H9 (cell line): ENCODE measurements around the gene ARPC4. TPM values are rescaled to one million over a fixed set of nuclear protein-coding genes. Genes with fewer than 3 reads are reported as not detected.

Experiments
- DNase-seq: peaks from one replicate; pipeline ENCODE4 v3.0.0-alpha.2; 2017
- H2AFZ ChIP-seq: one replicate; pipeline ENCODE4 v1.6.1; 2013; ENCODE audit warnings: mild to moderate bottlenecking, low read length, control low read depth, moderate library complexity
- H2AK5ac ChIP-seq: 2 replicates; pipeline ENCODE4 v1.6.1; 2013; ENCODE audit warnings: low read length, control low read depth, mixed read lengths; ENCODE audit not compliant: insufficient read length
- H2BK120ac ChIP-seq: one replicate; pipeline ENCODE4 v1.6.1; 2013; ENCODE audit warnings: low read depth, mild to moderate bottlenecking, low read length, control low read depth, inconsistent platforms; ENCODE audit not compliant: poor library complexity, severe bottlenecking
- H2BK12ac ChIP-seq: 2 replicates; pipeline ENCODE4 v1.6.1; 2013; ENCODE audit warnings: low read length, control low read depth, mixed read lengths, low read depth; ENCODE audit not compliant: insufficient read length
- H2BK15ac ChIP-seq: 2 replicates; pipeline ENCODE4 v1.6.1; 2013; ENCODE audit warnings: low read depth, low read length, control low read depth
- H2BK20ac ChIP-seq: one replicate; pipeline ENCODE4 v1.6.1; 2013; ENCODE audit warnings: low read depth, mild to moderate bottlenecking, low read length, control low read depth, inconsistent platforms; ENCODE audit not compliant: poor library complexity, severe bottlenecking
- H2BK5ac ChIP-seq: 2 replicates; pipeline ENCODE4 v1.6.1; 2013; ENCODE audit warnings: low read length, control low read depth, mixed read lengths; ENCODE audit not compliant: insufficient read length
- H3K14ac ChIP-seq: 2 replicates; pipeline ENCODE4 v1.6.1; 2013; ENCODE audit warnings: low read length, control low read depth; ENCODE audit not compliant: insufficient read depth
- H3K18ac ChIP-seq: 2 replicates; pipeline ENCODE4 v1.6.1; 2013; ENCODE audit warnings: low read depth, mild to moderate bottlenecking, mixed read lengths, low read length, control low read depth; ENCODE audit not compliant: insufficient read length
- H3K23ac ChIP-seq: 2 replicates; pipeline ENCODE4 v1.6.1; 2013; ENCODE audit warnings: low read length, control low read depth, mixed read lengths, low read depth; ENCODE audit not compliant: insufficient read length
- H3K23me2 ChIP-seq: 2 replicates; pipeline ENCODE4 v1.6.1; 2013; ENCODE audit warnings: low read depth, mild to moderate bottlenecking, mixed read lengths, low read length, control low read depth; ENCODE audit not compliant: insufficient read length, poor library complexity, severe bottlenecking
- H3K27ac ChIP-seq: 2 replicates; pipeline ENCODE4 v1.5.1; 2013; ENCODE audit warnings: low read length, control low read depth, mixed read lengths, low read depth; ENCODE audit not compliant: insufficient read length
- H3K27me3 ChIP-seq: 2 replicates; pipeline ENCODE4 v1.6.1; 2013; ENCODE audit warnings: low read length, control low read depth, inconsistent platforms; ENCODE audit not compliant: insufficient read depth
- H3K4ac ChIP-seq: 2 replicates; pipeline ENCODE4 v1.6.1; 2013; ENCODE audit warnings: low read depth, mild to moderate bottlenecking, control low read depth, inconsistent platforms, low read length, moderate library complexity
- H3K4me1 ChIP-seq: 2 replicates; pipeline ENCODE4 v1.6.1; 2013; ENCODE audit warnings: low read length, control low read depth, inconsistent platforms; ENCODE audit not compliant: insufficient read depth
- H3K4me2 ChIP-seq: 2 replicates; pipeline ENCODE4 v1.6.1; 2013; ENCODE audit warnings: low read length, control low read depth, mixed read lengths; ENCODE audit not compliant: insufficient read length, insufficient read depth
- H3K56ac ChIP-seq: 2 replicates; pipeline ENCODE4 v1.6.1; 2013; ENCODE audit warnings: low read depth, mild to moderate bottlenecking, mixed read lengths, low read length, control low read depth; ENCODE audit not compliant: insufficient read length
- H3K79me1 ChIP-seq: 2 replicates; pipeline ENCODE4 v1.6.1; 2013; ENCODE audit warnings: low read depth, mild to moderate bottlenecking, moderate library complexity, low read length, control low read depth, inconsistent platforms; ENCODE audit not compliant: insufficient read depth, poor library complexity, severe bottlenecking
- H3K79me2 ChIP-seq: 2 replicates; pipeline ENCODE4 v1.6.1; 2013; ENCODE audit warnings: low read length, control low read depth, inconsistent platforms; ENCODE audit not compliant: insufficient read depth
- H3K9ac ChIP-seq: 2 replicates; pipeline ENCODE4 v1.6.1; 2013; ENCODE audit warnings: low read length, control low read depth, mixed read lengths; ENCODE audit not compliant: insufficient read length; ENCODE audit errors: extremely low read depth
- H3K9me3 ChIP-seq: one replicate; pipeline ENCODE4 v1.6.1; 2013; ENCODE audit warnings: low read depth, low read length, inconsistent platforms; ENCODE audit not compliant: control insufficient read depth
- H3T11ph ChIP-seq: one replicate; pipeline ENCODE4 v1.6.1; 2013; ENCODE audit warnings: mild to moderate bottlenecking, low read length, control low read depth, inconsistent platforms
- H4K20me1 ChIP-seq: one replicate; pipeline ENCODE4 v1.6.1; 2013; ENCODE audit not compliant: control insufficient read depth, insufficient read length, insufficient read depth
- H4K5ac ChIP-seq: 2 replicates; pipeline ENCODE4 v1.6.1; 2013; ENCODE audit warnings: low read depth, mild to moderate bottlenecking, mixed read lengths, low read length, control low read depth; ENCODE audit not compliant: insufficient read length
- H4K8ac ChIP-seq: replicated peaks from 2 replicates; pipeline ENCODE4 v1.6.1; 2013; ENCODE audit warnings: low read length, control low read depth, mixed read lengths, low read depth; ENCODE audit not compliant: insufficient read length
- H4K91ac ChIP-seq: 2 replicates; pipeline ENCODE4 v1.6.1; 2013; ENCODE audit warnings: low read depth, mild to moderate bottlenecking, moderate library complexity, mixed read lengths, low read length, control low read depth; ENCODE audit not compliant: insufficient read length
- H3K27ac Mint-ChIP-seq, 3 experiments: 2 replicates in 2 of 3; 3 replicates in 1 of 3; pipeline ENCODE4 v1.8.0; 2020 to 2021; ENCODE audit warnings: mixed read lengths in 3 of 3, mild to moderate bottlenecking in 1 of 3, moderate library complexity in 1 of 3
- H3K27me3 Mint-ChIP-seq: 2 replicates; pipeline ENCODE4 v1.8.0; 2021; ENCODE audit warnings: low read depth, mild to moderate bottlenecking, moderate library complexity, mixed read lengths
- H3K36me3 Mint-ChIP-seq, 3 experiments: 2 replicates in 2 of 3; 3 replicates in 1 of 3; pipeline ENCODE4 v1.8.0; 2020 to 2021; ENCODE audit warnings: low read depth in 3 of 3, mixed read lengths in 3 of 3; ENCODE audit not compliant: insufficient read depth in 1 of 3
- H3K4me1 Mint-ChIP-seq, 2 experiments: 2 replicates each; pipeline ENCODE4 v1.8.0; 2020; ENCODE audit warnings: mixed read lengths in 2 of 2
- H3K4me3 Mint-ChIP-seq, 2 experiments: 2 replicates in 1 of 2; 3 replicates in 1 of 2; pipeline ENCODE4 v1.8.0; 2020 to 2021; ENCODE audit warnings: mild to moderate bottlenecking in 2 of 2, mixed read lengths in 2 of 2, moderate library complexity in 1 of 2
- H3K9me3 Mint-ChIP-seq, 2 experiments: 2 replicates in 1 of 2; 3 replicates in 1 of 2; pipeline ENCODE4 v1.8.0; 2020; ENCODE audit warnings: mild to moderate bottlenecking in 2 of 2, mixed read lengths in 2 of 2, moderate library complexity in 1 of 2
- WGBS: extraction: QIAGEN DNeasy Blood & Tissue Kit; methylation state at CpG from one replicate; pipeline ENCODE4 v1.1.7; 2013; ENCODE audit warnings: missing lambda C conversion rate, low lambda C conversion rate, mixed read lengths; ENCODE audit not compliant: insufficient read length; ENCODE audit errors: extremely low coverage; 5-methylcytosine and 5-hydroxymethylcytosine counted together
- total RNA-seq: library from RNA; stranded (reverse); gene quantifications from 2 replicates; pipeline ENCODE4 v1.2.1, GENCODE V29; 2021
- TF ChIP-seq, protein P1 (sequence below): fragments of 200-600 bp; sonication (generic); conservative IDR thresholded peaks from 3 replicates; pipeline ENCODE4 v1.8.0; 2021; ENCODE audit warnings: antibody characterized with exemption, mild to moderate bottlenecking

Gene ARPC4
- total RNA-seq, 1 experiment from 2014 or later, result 161 TPM

DNA sequence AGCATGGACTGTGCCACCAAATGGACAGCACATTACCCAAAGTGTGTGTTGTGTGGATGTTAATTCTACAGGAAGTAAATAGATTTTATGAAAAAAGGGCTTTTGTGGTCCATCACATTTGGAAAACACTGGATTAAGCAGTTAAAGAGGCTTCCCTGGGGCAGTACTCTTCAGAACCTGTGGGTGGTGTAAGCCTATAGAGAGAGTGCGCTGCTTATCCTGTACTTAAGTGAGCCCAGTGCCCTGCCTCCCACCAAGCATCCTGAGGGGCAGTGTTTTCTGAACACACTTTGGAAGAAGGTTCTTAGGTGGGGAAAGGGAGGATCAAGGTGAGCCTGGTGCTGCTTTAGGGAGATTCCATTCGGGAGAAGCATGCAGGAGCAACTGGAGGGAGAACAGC is 28.1 kb downstream of the ARPC4 start:
- Histone ChIP-seq H3K14ac (no peak overlapping the region), H4K5ac (no peak overlapping the region), H3K9ac (no peak overlapping the region), H2AFZ (no peak overlapping the region), H3K56ac (no peak overlapping the region), H3T11ph (no peak overlapping the region), H4K20me1 (no peaks in the 10 kb centered on the region), H2AK5ac (no peak overlapping the region), H3K18ac (no peak overlapping the region), H2BK12ac (no peak overlapping the region), H2BK120ac (no peak overlapping the region), H3K4ac (no peak overlapping the region), H3K9me3 (no peaks in the 10 kb centered on the region), H3K79me2 (no peaks in the 10 kb centered on the region), H3K23me2 (no peaks in the 10 kb centered on the region), H4K91ac (no peak overlapping the region), H2BK5ac (no peak overlapping the region), H3K27ac (no peak overlapping the region), H3K23ac (no peak overlapping the region), H3K27me3 (no peaks in the 10 kb centered on the region), H2BK15ac (no peak overlapping the region), H3K4me2 (no peak overlapping the region), H3K79me1 (no peaks in the 10 kb centered on the region), H3K4me1 (no peaks in the 10 kb centered on the region), H4K8ac (no peak overlapping the region), H2BK20ac (no peak overlapping the region)
- no CpG with 5 or more reads among the region's 2 CpGs for WGBS
- Mint-ChIP-seq H3K27me3 (peaks cover 4% of the 10 kb centered on the region), H3K27ac (no peak overlapping the region; a peak in 1 of 7 replicates), H3K9me3 (no peaks in the 10 kb centered on the region), H3K36me3 (no peaks in the 10 kb centered on the region; a peak in 1 of 7 replicates), H3K4me1 (peaks cover 14 to 18% of the 10 kb centered on the region in 2 experiments), H3K4me3 (no peak overlapping the region)
- DNase-seq, result peak; percentile 55
- TF ChIP-seq, protein P1, sequence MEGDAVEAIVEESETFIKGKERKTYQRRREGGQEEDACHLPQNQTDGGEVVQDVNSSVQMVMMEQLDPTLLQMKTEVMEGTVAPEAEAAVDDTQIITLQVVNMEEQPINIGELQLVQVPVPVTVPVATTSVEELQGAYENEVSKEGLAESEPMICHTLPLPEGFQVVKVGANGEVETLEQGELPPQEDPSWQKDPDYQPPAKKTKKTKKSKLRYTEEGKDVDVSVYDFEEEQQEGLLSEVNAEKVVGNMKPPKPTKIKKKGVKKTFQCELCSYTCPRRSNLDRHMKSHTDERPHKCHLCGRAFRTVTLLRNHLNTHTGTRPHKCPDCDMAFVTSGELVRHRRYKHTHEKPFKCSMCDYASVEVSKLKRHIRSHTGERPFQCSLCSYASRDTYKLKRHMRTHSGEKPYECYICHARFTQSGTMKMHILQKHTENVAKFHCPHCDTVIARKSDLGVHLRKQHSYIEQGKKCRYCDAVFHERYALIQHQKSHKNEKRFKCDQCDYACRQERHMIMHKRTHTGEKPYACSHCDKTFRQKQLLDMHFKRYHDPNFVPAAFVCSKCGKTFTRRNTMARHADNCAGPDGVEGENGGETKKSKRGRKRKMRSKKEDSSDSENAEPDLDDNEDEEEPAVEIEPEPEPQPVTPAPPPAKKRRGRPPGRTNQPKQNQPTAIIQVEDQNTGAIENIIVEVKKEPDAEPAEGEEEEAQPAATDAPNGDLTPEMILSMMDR, result peak; percentile 67
